Inflammatory macrophage (primary cell): ENCODE measurements around the gene PNPO.
A peak's percentile ranks its signal among the peaks of the same experiment; 100 is the strongest.
"Not testable (repeated sequence)": the region's sequence is repeated elsewhere in the genome, so short reads cannot be mapped to it uniquely, and the experiment has no call there.

Source experiments
- DNase-seq, 2 donors: peaks; one replicate each; pipeline ENCODE4 v3.0.0-alpha.2; 2020 to 2022

PNPO gene

DNA sequence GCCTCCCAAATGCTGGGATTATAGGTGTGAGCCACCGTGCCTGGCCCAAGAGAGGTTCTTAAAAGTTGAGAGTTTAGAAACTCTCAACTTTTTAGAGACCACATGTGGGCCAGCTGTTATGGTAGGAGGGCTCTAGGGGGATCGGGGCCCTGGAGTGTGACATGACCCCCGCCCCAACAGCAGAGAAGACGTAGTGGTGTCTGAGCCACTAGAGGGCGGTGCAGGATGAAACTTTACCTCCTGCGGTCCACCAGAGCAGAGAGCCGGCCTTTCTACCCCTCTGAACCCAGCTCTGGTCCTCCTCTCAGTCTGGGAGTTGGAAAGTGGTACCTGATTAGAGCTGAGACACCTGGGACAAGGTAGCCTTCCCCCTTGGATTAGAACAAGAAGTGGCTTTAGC is 37.0 kb downstream of the PNPO start:
- DNase-seq = peak; percentile 53 to 66

DNA sequence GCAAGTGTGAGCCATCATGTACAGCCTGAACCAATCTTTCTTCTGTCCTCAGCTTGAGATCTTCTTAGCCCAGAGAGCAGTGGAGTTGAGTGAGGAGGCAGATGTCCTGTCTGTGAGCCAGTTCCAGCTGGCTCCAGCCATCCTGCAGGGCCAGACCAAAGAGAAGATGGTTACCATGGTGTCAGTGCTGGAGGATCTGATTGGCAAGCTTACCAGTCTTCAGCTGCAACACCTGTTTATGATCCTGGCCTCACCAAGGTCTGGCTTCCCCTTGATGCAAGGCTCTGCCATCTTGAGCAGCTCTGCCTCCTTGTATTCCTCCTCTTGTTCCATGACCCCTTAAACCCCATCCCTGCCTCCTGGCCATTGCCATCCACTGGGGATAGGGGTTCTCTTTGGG is 39.2 kb downstream of the PNPO start:
- DNase-seq = no peak

DNA sequence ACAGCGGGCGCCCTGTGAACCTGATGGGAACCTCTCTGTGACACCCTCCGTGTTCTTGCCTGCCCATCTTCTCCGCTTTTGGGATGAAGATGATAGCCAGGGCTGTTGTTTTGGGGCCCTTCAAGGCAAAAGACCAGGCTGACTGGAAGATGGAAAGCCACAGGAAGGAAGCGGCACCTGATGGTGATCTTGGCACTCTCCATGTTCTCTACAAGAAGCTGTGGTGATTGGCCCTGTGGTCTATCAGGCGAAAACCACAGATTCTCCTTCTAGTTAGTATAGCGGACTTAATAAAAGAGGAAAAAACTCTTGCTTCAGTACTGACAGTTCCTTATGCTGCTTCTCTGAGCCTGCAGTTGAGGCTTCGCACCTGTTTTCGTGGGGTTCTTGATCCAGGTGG is 40.1 kb downstream of the PNPO start:
- DNase-seq = peak; percentile 44 to 50

DNA sequence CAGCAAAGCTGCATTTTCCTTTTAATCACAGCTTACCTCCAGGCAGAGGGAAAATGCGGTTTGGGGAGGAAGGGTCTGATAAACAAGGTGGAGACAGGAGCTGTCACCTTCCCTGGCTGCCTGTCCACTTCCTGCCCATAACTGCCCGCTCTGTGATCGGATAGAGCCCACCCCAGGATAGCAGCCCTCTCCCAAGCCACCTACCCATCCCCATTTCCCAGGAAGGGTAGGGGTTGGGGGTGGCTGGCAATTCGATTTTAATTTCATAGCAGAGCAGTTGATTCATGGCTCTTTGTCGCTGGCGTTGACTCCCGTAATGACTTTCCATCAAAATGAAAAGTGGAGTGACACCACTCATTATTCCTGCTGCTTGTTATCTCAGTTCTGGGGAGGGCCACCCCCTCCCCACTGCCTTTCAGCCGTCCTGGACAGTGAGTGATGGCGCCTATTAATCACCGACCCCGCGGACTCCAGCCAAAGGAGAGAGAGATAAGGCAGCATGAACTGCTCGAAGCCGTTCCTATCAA is 40.8 kb downstream of the PNPO start:
- no peak for DNase-seq

DNA sequence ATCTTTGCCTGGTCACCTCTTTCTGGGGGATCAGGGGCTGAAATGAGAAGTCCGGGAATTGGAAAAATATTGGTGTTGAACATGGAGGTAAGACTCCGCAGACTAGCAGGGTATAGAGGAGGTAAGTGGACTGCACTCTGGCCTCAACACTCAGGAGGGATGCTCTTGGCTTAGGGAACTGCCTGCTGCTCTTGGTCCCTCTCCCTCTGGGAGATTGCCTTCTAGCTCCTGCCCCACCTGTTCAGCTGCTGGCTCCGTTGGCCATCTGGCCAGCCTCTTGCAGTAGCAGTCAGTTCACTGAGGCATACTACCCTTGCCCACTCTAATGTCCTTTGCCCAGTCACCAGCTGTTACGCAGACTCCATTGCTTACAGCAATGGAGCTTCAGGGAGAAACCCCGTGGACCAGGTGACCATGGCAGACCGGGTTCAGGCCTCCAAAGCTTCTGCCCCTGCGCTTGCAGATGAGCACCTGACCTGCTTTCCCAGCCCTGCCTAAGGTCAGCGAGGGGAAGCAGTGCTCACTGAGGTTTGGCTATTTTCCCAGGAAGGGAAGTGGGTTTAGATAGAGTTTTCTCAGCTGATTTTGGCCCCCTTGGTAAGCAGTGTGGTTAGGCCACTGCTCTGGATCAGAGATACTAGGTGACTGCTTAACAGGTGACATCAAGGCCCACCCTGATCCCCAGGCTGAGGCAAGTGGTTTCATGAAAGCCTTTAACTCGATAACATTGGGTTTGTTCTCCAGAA is 41.4 kb downstream of the PNPO start:
- peak; percentile 30 to 58 for DNase-seq

DNA sequence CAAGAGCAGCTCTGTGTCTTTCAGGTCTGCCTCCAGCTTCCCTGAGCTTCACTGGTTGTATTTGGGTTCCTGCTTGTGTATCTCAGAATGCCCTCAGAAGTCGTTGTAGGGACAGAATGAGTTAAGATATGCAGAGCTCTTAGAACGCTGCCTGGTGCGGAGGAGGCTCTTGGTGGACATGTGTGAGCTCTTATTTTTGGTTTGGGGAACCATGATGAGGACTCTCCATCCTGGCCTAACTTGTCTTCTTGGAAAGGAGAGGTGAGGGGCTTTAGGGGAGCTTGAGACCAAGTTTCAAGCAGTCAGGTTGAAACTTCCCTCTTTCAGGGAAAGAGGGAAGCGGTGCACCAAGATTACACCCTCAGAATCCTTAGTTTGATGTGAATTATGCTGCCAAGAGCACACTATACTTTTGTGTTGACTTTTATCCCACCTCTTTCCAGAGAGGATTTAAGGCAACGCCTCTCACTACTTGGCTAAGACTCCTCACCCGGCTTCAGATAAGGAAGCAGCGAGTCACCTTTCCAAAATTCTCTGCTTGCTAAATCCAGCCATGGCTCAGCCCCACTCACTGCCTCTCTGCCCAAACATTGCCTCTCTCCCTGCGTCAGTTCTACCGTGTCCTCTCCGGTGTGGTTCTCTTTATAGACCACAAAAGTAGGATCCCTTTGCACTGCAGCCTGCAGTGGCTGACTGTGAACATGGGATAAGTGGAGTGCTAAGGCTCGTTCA is 42.3 kb downstream of the PNPO start:
- peak in 1 of 2 donors; percentile 44 for DNase-seq

DNA sequence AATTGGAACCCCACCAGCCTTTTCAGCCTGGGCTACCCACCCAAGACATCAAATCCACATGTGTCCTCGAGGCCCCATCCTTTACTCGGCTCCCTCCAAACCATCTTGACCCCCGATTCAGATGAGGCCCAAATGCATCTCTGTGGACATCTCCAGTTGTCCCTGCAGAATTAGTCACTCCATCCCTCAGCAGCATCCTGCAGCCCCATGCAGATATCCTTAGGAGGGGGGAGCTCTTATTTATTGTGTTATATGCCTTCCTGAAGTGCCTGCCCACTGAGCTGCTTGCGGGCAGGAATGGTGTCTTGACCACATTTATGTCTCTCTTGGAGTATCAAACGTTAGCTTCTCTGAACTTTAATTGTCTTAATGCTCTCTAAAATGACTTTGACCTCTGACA is 45.1 kb downstream of the PNPO start:
- DNase-seq = no peak

DNA sequence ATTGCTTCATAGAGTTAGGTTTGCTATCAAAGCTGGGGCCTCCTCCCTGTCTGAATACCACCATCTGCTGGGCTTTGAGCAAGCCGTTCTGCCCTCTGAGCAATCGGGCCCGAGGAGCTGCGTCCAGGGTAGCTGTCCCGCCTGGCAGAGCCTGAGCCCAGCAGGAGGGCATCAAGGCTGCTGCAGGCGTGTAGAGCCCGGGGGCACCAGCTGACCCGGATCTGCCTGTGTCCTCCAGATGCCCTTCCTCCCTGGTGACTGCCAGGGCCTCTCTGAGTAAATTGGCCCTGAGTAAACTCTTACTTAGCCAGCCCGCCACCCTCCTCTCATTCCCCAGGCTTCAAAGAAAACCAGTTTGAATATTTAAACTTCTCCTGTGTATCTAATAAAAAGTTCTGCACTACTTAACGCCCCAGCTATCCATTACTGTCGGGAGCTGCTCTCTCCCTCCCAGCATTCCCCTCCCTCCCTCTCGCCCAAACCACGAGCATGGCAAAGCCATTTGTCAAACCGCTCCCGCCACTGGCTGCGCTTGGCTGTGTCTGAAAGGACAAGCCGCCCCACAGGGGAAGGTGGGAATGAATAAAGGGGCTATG is 46.0 kb downstream of the PNPO start:
- no peak for DNase-seq

DNA sequence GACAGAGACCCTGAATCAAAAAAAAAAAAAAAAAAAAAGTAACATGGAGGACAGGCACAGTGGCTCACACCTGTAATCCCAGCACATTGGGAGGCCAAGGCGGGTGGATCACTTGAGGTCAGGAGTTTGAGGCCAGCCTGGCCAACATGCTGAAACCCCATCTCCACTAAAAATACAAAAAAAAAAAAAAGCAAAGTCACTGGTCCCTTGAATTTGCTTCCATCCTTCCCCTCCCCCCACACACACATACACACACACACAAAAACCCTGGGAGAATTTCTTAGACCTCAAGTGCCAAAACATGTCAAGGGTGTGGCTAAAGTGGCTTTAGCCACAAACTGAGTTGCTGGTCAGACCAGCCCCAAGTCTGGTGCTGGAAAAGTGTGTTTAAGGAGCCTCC is 47.1 kb downstream of the PNPO start:
- not testable (repeated sequence) for DNase-seq

DNA sequence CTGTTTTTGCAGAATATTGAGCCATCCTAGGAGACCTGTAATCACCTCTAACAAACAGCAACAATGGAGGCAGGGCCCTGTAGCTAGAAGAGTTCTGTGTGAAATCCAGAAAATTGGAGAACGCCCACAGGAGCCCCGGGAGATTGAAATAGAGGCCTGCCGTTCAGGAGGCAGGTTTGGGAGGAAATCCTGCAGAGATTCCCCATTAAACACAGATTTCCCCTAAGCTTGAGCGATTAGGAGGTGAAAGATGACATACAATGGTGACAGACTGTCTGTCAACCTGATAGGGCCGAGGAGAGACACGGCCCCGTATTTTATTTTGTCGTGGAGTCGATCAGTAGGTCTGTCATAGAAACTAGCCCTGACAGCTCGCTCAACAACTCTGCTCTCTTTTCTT is 47.8 kb downstream of the PNPO start:
- DNase-seq = no peak

DNA sequence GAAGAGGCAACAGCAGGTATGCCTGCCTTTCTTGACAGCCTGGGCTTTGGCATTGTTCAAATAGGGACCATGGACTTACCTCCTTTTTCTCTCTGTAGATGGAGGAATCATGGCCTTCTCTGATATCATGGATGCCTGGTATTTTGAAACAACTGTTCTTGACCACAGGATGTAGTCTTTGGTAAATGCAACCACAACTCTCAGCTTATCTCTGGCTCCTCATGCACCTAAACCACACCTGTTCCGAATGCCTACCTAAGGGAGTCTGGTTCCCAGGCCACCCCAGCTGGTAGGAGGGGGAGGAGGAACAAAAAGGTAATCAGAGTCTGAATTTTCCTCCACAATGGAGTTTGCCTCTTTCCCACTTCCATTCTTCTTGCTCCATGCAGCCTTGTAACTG is 48.3 kb downstream of the PNPO start:
- DNase-seq = no peak

DNA sequence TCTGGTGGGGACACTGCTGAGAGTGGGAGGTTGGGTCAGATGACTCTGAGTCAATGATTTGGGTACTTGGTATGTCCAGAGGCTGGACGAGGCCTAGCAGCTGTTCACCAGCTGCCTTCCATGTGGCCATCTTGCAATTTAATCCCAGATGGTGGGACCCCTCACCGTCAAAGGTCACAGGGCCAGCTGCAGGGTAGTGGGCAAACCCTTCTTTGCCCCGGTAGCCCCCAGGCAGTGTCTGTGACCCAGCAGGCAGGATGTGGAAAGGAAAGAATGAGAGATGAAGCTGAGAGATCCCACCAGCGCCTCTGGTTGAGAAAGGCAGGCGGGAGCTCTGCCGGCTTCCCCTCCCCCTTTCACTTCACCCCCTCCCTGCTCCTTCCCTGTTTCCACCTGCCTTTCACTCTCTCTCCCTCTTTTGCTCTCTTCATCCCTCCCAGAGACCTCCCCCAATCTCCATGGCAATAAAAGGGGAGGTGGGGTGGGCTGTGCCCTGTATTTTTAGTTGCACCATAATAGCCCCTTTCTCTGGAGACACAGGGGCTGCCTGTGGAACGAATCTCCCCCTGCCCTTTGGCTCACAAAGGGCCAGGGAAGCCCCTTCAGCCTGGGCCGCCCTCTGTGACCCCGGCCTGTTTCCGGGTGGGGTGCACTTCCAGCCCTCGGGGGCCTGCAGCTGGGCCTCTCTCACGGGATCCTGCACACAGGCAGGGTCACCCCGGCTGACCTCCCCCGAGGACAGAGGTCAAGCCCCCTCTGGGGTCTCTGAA is 49.8 kb downstream of the PNPO start:
- peak; percentile 16 to 47 for DNase-seq

DNA sequence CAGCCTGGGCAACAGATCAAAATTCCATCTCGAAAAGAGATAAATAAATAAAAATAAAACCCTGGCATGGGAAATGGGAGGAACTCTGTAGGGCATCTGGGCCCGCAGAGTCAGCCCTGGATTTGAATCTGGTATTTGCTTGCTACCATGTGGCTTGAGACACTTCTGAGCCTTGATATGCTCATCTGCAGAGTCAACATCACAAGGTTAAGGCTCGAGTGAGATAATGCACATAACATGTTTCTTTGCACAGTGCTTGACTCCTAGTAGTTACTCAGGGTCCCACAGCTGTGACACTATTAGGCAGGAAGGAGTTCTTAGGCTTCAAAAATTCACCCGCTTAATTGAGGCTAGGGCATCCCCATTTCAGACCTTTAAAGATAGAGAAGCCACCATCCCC is 50.8 kb downstream of the PNPO start:
- DNase-seq = peak in 1 of 2 donors; percentile 49

DNA sequence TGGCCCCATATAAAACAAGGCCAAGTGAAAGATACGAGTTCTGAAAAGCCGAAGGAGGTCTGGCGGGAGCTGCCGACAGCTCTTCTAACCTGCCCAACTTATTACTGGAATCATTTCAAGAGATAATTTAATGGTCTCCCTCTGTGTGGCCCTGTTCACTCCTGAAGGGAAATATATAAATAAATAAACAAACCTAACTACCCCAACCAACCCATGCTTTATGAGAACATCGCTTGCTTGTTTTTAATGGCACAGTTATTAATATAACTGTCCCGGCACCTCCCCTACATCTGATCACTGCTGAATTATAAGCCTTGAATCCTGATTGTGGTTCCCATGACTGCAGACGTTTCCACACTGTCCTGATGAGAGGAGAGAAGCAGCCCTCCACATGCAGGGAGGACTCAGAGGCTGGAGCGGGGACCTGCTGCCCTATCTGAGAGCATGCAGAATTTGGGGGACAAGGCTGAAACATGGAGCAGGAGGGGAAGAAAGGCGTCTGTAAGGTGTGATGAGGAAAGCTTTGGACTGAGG is 51.7 kb downstream of the PNPO start:
- DNase-seq = no peak

DNA sequence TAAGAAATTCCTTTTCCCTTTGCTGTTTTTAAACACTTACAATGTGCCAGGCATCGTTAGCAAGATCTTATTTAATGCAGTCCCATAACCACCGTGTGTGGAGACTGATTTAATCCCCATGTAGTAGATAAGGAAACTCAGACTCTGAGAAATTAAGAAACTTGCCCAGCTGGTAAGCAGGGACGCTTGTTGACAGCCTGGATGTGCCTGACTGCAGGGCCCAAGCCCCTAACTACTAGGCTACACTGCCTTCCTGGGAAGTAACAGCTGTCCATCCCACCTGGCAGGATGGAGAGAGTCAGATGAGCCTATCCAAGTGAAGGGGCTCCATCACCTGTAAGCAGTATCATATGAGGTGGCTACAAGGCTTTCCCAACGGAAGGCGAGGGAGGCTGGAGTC is 52.6 kb downstream of the PNPO start:
- no peak for DNase-seq

DNA sequence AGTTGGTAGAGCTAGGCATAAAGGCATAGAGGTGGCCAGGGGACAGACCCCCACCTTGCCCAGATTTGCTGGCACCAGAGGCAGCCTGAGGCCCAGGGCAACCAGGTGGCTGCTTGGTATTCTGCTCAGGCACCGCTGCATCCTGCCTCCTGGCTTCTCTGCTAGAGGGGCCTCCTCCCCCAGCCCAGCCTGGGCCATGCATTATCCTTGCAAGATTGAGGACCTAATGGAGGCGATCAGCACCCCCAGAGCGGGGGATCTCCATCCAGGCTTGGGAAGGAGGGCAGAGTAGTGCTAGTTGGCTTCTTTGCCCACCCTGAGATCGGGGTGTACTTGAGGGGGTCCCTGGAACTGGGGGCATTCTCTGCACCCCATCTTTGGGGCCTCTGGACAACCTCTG is 53.4 kb downstream of the PNPO start:
- no peak for DNase-seq

DNA sequence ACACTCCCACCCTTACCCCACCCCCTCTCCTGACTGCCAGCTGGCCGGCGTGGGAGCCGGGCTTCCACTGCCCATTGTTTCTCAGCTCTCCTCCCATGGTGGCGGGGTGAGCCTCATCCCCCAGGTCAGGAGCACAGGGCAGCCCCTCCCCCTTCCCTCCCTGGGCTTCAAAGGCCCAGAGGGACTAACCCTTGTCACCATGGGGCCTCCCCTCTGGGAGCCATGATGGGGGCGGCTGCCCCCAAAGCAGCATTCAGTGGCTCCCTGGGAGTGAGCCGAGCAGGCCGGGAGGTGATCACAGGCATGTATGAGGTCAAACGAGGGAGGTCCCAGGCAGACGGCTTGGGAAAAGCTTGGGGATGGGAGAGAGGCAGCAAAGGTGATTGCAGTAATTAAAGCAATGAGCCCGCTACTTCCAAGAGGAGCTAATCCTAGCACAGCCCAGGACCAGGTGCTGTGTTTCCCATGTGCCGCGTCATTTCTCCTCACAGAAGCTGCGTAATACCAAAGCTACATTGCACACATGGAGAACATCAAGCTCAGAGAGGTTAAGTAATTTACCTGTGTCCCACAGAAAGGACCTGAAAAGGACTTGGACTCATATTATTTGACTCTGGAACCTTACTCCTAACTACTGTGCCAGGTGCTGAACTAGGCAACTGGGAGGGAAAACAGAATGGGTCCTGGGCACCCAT is 54.0 kb downstream of the PNPO start:
- no peak for DNase-seq

DNA sequence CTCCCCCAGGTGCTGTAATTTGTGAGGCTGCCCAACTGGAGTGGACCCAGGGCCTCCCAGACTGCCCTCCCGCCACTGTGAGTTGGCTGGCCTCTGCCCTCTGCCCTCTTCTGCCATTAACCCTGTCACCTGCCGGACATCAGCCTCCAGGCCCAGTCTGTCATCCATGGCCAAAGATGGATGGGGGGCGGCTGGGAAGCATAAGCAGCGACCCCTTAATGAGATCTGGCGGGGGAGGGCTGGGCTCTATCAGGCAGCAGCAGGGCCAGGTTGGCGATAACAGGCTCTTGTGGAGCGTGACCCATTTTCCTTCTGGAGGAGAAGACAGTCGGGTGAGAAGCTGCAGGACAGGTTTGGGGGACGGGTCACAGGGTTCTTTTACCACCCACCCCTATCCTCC is 54.8 kb downstream of the PNPO start:
- no peak for DNase-seq

DNA sequence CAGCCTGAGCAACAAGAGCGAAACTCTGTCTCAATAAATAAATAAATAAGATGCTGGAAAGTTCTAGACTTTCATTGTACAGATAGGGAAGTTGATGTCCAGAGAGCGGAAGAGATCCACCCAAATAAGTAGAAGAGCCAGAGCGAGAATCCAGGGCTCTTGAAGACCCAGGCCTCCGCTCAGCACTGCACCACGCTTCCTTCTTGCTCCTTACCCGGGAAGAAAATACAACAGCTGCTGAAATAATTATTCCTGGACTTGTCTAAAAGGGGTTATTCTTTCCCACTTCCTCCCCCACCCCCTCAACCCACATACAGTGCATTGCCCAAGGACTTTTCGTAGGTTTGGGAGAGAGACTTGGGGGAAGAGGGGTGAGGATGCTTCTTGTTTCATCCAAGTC is 56.2 kb downstream of the PNPO start:
- peak; percentile 73 to 79 for DNase-seq

DNA sequence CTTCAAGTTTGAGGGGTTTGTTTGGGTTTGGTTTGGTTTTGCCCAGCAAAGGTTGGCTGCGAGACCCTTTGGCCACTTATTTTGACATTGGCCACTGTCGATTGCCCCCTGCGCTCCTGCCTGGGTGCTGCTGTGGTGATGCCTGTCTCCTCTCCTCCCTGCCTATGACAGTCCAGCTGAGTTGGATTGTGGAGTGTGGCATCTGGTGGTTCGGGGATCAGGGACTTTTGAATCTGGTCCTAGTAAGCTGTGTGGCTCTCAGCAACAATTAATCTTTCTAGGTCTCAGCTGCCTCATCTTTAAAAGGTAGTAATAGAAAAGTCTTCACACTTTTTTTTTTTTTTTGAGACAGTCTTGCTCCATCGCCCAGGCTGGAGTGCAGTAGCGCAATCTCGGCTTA is 56.7 kb downstream of the PNPO start:
- no peak for DNase-seq
